Astrocyte (in vitro differentiated cells and primary cell): ENCODE results near the gene TMEM232. TPM values are rescaled to one million over a fixed set of nuclear protein-coding genes. Genes with fewer than 3 reads are reported as not detected.

ENCODE experiments used
- DNase-seq: peaks from one replicate; pipeline ENCODE4 v3.0.0-alpha.2; 2010; ENCODE audit warnings: low read depth
- FAIRE-seq: peaks from 2 replicates; lab custom pipeline; 2011; peaks lifted over from hg19 to GRCh38; lab: Jason Lieb, UNC
- H2AFZ ChIP-seq: 2 replicates; pipeline ENCODE4 v1.6.0; 2012; ENCODE audit warnings: low read depth, low read length, inconsistent platforms
- H3K27ac ChIP-seq: 2 replicates; pipeline ENCODE4 v1.5.1; 2011; ENCODE audit warnings: low read depth, low read length, inconsistent platforms
- H3K27me3 ChIP-seq: 2 replicates; pipeline ENCODE4 v1.6.0; 2011; ENCODE audit warnings: low read length, inconsistent platforms; ENCODE audit not compliant: insufficient read depth
- H3K36me3 ChIP-seq: 2 replicates; pipeline ENCODE4 v1.5.1; 2011; ENCODE audit warnings: low read length, inconsistent platforms; ENCODE audit not compliant: insufficient read depth
- H3K4me1 ChIP-seq: 2 replicates; pipeline ENCODE4 v1.5.1; 2011; ENCODE audit warnings: low read length, inconsistent platforms; ENCODE audit not compliant: insufficient read depth
- H3K4me2 ChIP-seq: 2 replicates; pipeline ENCODE4 v1.6.0; 2012; ENCODE audit warnings: low read length, inconsistent platforms
- H3K4me3 ChIP-seq: 2 replicates; pipeline ENCODE4 v1.5.1; 2011; ENCODE audit warnings: low read depth, mild to moderate bottlenecking, low read length, inconsistent platforms; ENCODE audit not compliant: insufficient read depth
- H3K79me2 ChIP-seq: 2 replicates; pipeline ENCODE4 v1.6.0; 2012; ENCODE audit warnings: mild to moderate bottlenecking, low read length, inconsistent platforms; ENCODE audit not compliant: insufficient read depth
- H3K9ac ChIP-seq: 2 replicates; pipeline ENCODE4 v1.6.0; 2012; ENCODE audit warnings: mild to moderate bottlenecking, low read length, inconsistent platforms
- H3K9me3 ChIP-seq: 2 replicates; pipeline ENCODE4 v1.5.1; 2012; ENCODE audit warnings: low read depth, mild to moderate bottlenecking, low read length, inconsistent platforms; ENCODE audit not compliant: insufficient read depth
- H4K20me1 ChIP-seq: 2 replicates; pipeline ENCODE4 v1.6.0; 2012; ENCODE audit warnings: low read length, inconsistent platforms; ENCODE audit not compliant: insufficient read depth
- H3K27ac Mint-ChIP-seq: one replicate; pipeline ENCODE4 v1.8.0; 2021; ENCODE audit warnings: mild to moderate bottlenecking, mixed read lengths; ENCODE audit not compliant: unreplicated experiment
- H3K27me3 Mint-ChIP-seq: one replicate; pipeline ENCODE4 v1.8.0; 2021; ENCODE audit warnings: low read depth, mixed read lengths; ENCODE audit not compliant: unreplicated experiment
- H3K36me3 Mint-ChIP-seq: one replicate; pipeline ENCODE4 v1.8.0; 2021; ENCODE audit warnings: low read depth, mixed read lengths; ENCODE audit not compliant: unreplicated experiment
- H3K4me1 Mint-ChIP-seq: one replicate; pipeline ENCODE4 v1.8.0; 2021; ENCODE audit warnings: low read depth, mixed read lengths; ENCODE audit not compliant: unreplicated experiment
- H3K4me3 Mint-ChIP-seq: one replicate; pipeline ENCODE4 v1.8.0; 2021; ENCODE audit warnings: mild to moderate bottlenecking, moderate library complexity, mixed read lengths; ENCODE audit not compliant: unreplicated experiment
- H3K9me3 Mint-ChIP-seq: one replicate; pipeline ENCODE4 v1.8.0; 2021; ENCODE audit warnings: mild to moderate bottlenecking, mixed read lengths; ENCODE audit not compliant: unreplicated experiment
- EZH2 ChIP-seq: IDR thresholded peaks from 2 replicates; pipeline ENCODE4 v1.6.1; 2012; ENCODE audit warnings: mild to moderate bottlenecking, low read length, inconsistent platforms; ENCODE audit not compliant: insufficient read depth
- total RNA-seq: library from RNA; stranded (reverse); gene quantifications from 2 replicates; pipeline ENCODE4 v1.2.1, GENCODE V29; 2021
- TF ChIP-seq, protein P1 (sequence below): IDR thresholded peaks from 2 replicates; pipeline ENCODE4 v1.5.1; 2011; ENCODE audit warnings: low read depth, mild to moderate bottlenecking, inconsistent platforms, low read length, moderate library complexity; ENCODE audit not compliant: insufficient read depth

The TMEM232 gene
- total RNA-seq, 1 donor from 2014 or later: 1.4 TPM

DNA sequence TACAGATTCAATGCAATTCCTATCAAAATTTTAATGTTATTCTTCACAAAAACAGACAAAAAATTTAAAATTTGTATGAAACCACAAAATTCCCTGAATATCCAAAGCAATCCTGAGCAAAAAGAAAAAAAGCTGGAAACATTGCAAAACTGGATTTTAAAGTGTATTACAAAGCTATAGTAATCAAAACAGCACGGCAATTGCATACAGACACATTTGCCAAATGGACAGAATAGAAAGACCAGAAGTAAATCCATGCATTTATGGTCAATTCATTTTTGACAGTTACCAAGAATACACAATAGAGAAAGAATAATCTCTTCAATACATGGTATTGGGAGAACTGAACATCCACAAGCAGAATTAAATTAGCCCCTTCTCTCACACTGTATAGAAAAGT is 110.5 kb downstream of the TMEM232 start:
- no peak overlapping the region for H3K27ac Mint-ChIP-seq
- TF ChIP-seq, protein P1, sequence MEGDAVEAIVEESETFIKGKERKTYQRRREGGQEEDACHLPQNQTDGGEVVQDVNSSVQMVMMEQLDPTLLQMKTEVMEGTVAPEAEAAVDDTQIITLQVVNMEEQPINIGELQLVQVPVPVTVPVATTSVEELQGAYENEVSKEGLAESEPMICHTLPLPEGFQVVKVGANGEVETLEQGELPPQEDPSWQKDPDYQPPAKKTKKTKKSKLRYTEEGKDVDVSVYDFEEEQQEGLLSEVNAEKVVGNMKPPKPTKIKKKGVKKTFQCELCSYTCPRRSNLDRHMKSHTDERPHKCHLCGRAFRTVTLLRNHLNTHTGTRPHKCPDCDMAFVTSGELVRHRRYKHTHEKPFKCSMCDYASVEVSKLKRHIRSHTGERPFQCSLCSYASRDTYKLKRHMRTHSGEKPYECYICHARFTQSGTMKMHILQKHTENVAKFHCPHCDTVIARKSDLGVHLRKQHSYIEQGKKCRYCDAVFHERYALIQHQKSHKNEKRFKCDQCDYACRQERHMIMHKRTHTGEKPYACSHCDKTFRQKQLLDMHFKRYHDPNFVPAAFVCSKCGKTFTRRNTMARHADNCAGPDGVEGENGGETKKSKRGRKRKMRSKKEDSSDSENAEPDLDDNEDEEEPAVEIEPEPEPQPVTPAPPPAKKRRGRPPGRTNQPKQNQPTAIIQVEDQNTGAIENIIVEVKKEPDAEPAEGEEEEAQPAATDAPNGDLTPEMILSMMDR: no peak
- TF ChIP-seq EZH2: no peak
- H3K9me3 Mint-ChIP-seq: no peaks in the 10 kb centered on the region
- Histone ChIP-seq H4K20me1 (no peaks in the 10 kb centered on the region), H3K4me1 (no peaks in the 10 kb centered on the region), H3K9ac (no peak overlapping the region), H3K27ac (no peak overlapping the region), H3K27me3 (no peaks in the 10 kb centered on the region), H3K9me3 (no peaks in the 10 kb centered on the region), H2AFZ (no peak overlapping the region), H3K4me3 (no peak overlapping the region), H3K36me3 (no peaks in the 10 kb centered on the region), H3K79me2 (no peaks in the 10 kb centered on the region), H3K4me2 (no peak overlapping the region)
- no peak for FAIRE-seq
- no peaks in the 10 kb centered on the region for H3K36me3 Mint-ChIP-seq
- DNase-seq: no peak
- H3K4me1 Mint-ChIP-seq: no peaks in the 10 kb centered on the region
- H3K27me3 Mint-ChIP-seq: no peaks in the 10 kb centered on the region
- no peak overlapping the region for H3K4me3 Mint-ChIP-seq

GRCh38 chr5:110612794-110613247 is 113.7 kb downstream of the TMEM232 start:
- no peaks in the 10 kb centered on the region for H3K36me3 ChIP-seq
- no peak for FAIRE-seq
- H3K27me3 ChIP-seq: no peaks in the 10 kb centered on the region
- no peak overlapping the region for H3K27ac Mint-ChIP-seq
- no peak overlapping the region for H3K27ac ChIP-seq
- H3K4me2 ChIP-seq: no peak overlapping the region
- no peaks in the 10 kb centered on the region for H3K4me1 Mint-ChIP-seq
- H3K79me2 ChIP-seq: no peaks in the 10 kb centered on the region
- H2AFZ ChIP-seq: no peak overlapping the region
- no peak overlapping the region for H3K9ac ChIP-seq
- no peaks in the 10 kb centered on the region for H3K4me1 ChIP-seq
- no peaks in the 10 kb centered on the region for H3K27me3 Mint-ChIP-seq
- H4K20me1 ChIP-seq: no peaks in the 10 kb centered on the region
- no peaks in the 10 kb centered on the region for H3K9me3 Mint-ChIP-seq
- DNase-seq: no peak
- H3K36me3 Mint-ChIP-seq: no peaks in the 10 kb centered on the region
- no peak overlapping the region for H3K4me3 Mint-ChIP-seq
- H3K4me3 ChIP-seq: no peak overlapping the region
- no peaks in the 10 kb centered on the region for H3K9me3 ChIP-seq
- TF ChIP-seq, protein P1: no peak
- TF ChIP-seq EZH2: no peak

DNA sequence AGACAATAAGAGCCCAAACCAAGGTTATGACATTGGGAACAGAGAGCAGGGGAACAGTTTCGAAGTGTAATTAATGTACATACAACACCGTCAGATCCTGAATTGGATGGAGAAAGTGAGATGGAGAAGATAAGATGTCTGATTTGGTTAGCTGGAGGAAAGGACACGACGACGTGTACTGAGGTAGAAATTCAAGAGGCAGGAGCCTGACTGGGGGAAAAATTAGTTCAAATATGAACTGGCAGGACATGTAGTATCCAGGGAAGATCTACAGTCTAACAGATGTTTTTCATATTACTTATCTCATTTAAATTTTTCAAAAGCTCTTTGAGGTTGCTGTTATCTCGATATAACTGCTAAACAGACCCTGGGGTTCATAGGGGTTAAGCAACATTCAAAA is 114.7 kb downstream of the TMEM232 start:
- DNase-seq (no peak), FAIRE-seq (no peak)
- no peaks in the 10 kb centered on the region for H3K4me1 ChIP-seq
- no peak overlapping the region for H3K9ac ChIP-seq
- no peak overlapping the region for H2AFZ ChIP-seq
- no peaks in the 10 kb centered on the region for H3K9me3 ChIP-seq
- no peaks in the 10 kb centered on the region for H3K79me2 ChIP-seq
- no peak for TF ChIP-seq EZH2
- TF ChIP-seq, protein P1: no peak
- H3K27ac ChIP-seq: no peak overlapping the region
- H3K36me3 Mint-ChIP-seq: no peaks in the 10 kb centered on the region
- no peaks in the 10 kb centered on the region for H3K36me3 ChIP-seq
- no peaks in the 10 kb centered on the region for H3K9me3 Mint-ChIP-seq
- H3K4me3 ChIP-seq: no peak overlapping the region
- no peaks in the 10 kb centered on the region for H3K4me1 Mint-ChIP-seq
- H4K20me1 ChIP-seq: no peaks in the 10 kb centered on the region
- H3K27ac Mint-ChIP-seq: no peak overlapping the region
- no peaks in the 10 kb centered on the region for H3K27me3 ChIP-seq
- no peaks in the 10 kb centered on the region for H3K27me3 Mint-ChIP-seq
- no peak overlapping the region for H3K4me2 ChIP-seq
- no peak overlapping the region for H3K4me3 Mint-ChIP-seq
